OCI-LY3 (cell line): ENCODE results near the gene NEIL1.

Experiments
- H2AFZ ChIP-seq: fragments of 200-600, 300-600 bp; shearing (Covaris generic); 2 replicates; pipeline ENCODE4 v1.6.0; 2014; ENCODE audit warnings: antibody characterized with exemption, low read depth, low read length
- H3K27ac ChIP-seq: fragments of 200-600, 300-600 bp; sonication (generic); 2 replicates; pipeline ENCODE4 v1.5.1; 2014; ENCODE audit warnings: mild to moderate bottlenecking, low read length, moderate library complexity, mixed read lengths
- H3K27me3 ChIP-seq: fragments of 200-600, 300-600 bp; sonication (generic); 2 replicates; pipeline ENCODE4 v1.6.1; 2014; ENCODE audit warnings: low read depth, low read length, mixed read lengths
- H3K36me3 ChIP-seq: fragments of 200-600, 300-600 bp; sonication (generic); replicated peaks from 2 replicates; pipeline ENCODE3; 2014; ENCODE audit warnings: low read depth, low read length, mixed read lengths
- H3K4me1 ChIP-seq: fragments of 300-600, 200-600 bp; sonication (generic); 2 replicates; pipeline ENCODE4 v1.6.1; 2014; ENCODE audit warnings: low read length, mixed read lengths
- H3K4me2 ChIP-seq: fragments of 200-600, 300-600 bp; sonication (generic); 2 replicates; pipeline ENCODE4 v1.6.1; 2014; ENCODE audit warnings: low read length, mixed read lengths
- H3K4me3 ChIP-seq: fragments of 300-600, 200-600 bp; sonication (generic); 2 replicates; pipeline ENCODE4 v1.5.1; 2014; ENCODE audit warnings: antibody characterized with exemption, mild to moderate bottlenecking, low read length, moderate library complexity
- H3K79me2 ChIP-seq: fragments of 300-600, 200-600 bp; shearing (Covaris generic); 2 replicates; pipeline ENCODE4 v1.6.1; 2014; ENCODE audit warnings: mild to moderate bottlenecking, low read length, mixed read lengths
- H3K9ac ChIP-seq: fragments of 300-600, 200-600 bp; shearing (Covaris generic); 2 replicates; pipeline ENCODE4 v1.6.0; 2014; ENCODE audit warnings: mild to moderate bottlenecking, low read length, moderate library complexity
- H3K9me3 ChIP-seq: fragments of 200-600, 300-600 bp; shearing (Covaris generic); 2 replicates; pipeline ENCODE4 v1.6.1; 2014; ENCODE audit warnings: low read length, mixed read lengths; ENCODE audit not compliant: insufficient read depth
- H4K20me1 ChIP-seq: fragments of 200-600, 300-600 bp; sonication (generic); 2 replicates; pipeline ENCODE4 v1.6.1; 2016; ENCODE audit warnings: low read length, mixed read lengths; ENCODE audit not compliant: insufficient read depth
- EZH2phosphoT487 ChIP-seq: fragments of 200-600 bp; shearing (Covaris generic); IDR thresholded peaks from 2 replicates; pipeline ENCODE4 v1.6.1; 2018; ENCODE audit warnings: antibody characterized with exemption, mixed run types, low read depth
- TF ChIP-seq, protein P1 (sequence below): fragments of 200-600, 300-600 bp; sonication (generic); IDR thresholded peaks from 2 replicates; pipeline ENCODE4 v1.5.1; 2014; ENCODE audit warnings: antibody characterized with exemption, low read length, low read depth

NEIL1 gene

GRCh38 chr15:75325922-75326321 is 20.9 kb upstream of the NEIL1 start:
- no peaks in the 10 kb centered on the region for H3K27me3 ChIP-seq
- no peaks in the 10 kb centered on the region for H3K4me1 ChIP-seq
- no peaks in the 10 kb centered on the region for H3K36me3 ChIP-seq
- no peak overlapping the region for H3K4me3 ChIP-seq
- H3K79me2 ChIP-seq = no peaks in the 10 kb centered on the region
- no peak overlapping the region for H2AFZ ChIP-seq
- no peak overlapping the region for H3K4me2 ChIP-seq
- no peak overlapping the region for H3K27ac ChIP-seq
- H4K20me1 ChIP-seq = no peaks in the 10 kb centered on the region
- TF ChIP-seq, protein P1, sequence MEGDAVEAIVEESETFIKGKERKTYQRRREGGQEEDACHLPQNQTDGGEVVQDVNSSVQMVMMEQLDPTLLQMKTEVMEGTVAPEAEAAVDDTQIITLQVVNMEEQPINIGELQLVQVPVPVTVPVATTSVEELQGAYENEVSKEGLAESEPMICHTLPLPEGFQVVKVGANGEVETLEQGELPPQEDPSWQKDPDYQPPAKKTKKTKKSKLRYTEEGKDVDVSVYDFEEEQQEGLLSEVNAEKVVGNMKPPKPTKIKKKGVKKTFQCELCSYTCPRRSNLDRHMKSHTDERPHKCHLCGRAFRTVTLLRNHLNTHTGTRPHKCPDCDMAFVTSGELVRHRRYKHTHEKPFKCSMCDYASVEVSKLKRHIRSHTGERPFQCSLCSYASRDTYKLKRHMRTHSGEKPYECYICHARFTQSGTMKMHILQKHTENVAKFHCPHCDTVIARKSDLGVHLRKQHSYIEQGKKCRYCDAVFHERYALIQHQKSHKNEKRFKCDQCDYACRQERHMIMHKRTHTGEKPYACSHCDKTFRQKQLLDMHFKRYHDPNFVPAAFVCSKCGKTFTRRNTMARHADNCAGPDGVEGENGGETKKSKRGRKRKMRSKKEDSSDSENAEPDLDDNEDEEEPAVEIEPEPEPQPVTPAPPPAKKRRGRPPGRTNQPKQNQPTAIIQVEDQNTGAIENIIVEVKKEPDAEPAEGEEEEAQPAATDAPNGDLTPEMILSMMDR = no peak
- TF ChIP-seq EZH2phosphoT487 = no peak
- H3K9ac ChIP-seq = no peak overlapping the region
- no peaks in the 10 kb centered on the region for H3K9me3 ChIP-seq

DNA sequence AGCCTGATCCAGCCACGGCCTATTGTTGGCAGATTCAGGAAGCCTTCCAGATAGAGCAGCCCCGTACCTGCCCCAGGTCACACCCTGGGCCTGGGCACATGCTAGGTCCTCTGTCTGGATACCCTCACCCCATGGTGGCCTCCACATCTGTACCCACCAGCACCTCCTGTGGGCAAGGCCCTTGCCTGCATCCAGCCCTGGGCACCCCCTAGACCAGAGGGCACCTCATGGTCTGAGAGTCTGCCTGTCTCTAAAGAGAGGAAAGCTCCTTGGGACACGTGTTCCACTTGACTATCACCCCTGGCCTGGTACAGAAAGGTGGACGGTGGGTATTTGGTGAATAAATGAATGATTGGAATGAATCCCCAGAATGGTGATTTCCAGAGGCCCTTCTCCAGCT is 19.8 kb upstream of the NEIL1 start:
- no peaks in the 10 kb centered on the region for H3K4me1 ChIP-seq
- no peaks in the 10 kb centered on the region for H3K9me3 ChIP-seq
- no peak overlapping the region for H3K4me2 ChIP-seq
- no peak overlapping the region for H3K4me3 ChIP-seq
- no peaks in the 10 kb centered on the region for H3K36me3 ChIP-seq
- H3K79me2 ChIP-seq = no peaks in the 10 kb centered on the region
- H3K27ac ChIP-seq = no peak overlapping the region
- H3K27me3 ChIP-seq = no peaks in the 10 kb centered on the region
- H3K9ac ChIP-seq = no peak overlapping the region
- no peak overlapping the region for H2AFZ ChIP-seq
- TF ChIP-seq EZH2phosphoT487 = no peak
- TF ChIP-seq, protein P1 = no peak
- no peaks in the 10 kb centered on the region for H4K20me1 ChIP-seq

GRCh38 chr15:75327491-75327890 is 19.3 kb upstream of the NEIL1 start:
- TF ChIP-seq, protein P1 = no peak
- TF ChIP-seq EZH2phosphoT487 = no peak
- no peaks in the 10 kb centered on the region for H4K20me1 ChIP-seq
- H3K9me3 ChIP-seq = no peaks in the 10 kb centered on the region
- H3K79me2 ChIP-seq = no peaks in the 10 kb centered on the region
- no peak overlapping the region for H2AFZ ChIP-seq
- no peaks in the 10 kb centered on the region for H3K27me3 ChIP-seq
- no peak overlapping the region for H3K4me2 ChIP-seq
- H3K36me3 ChIP-seq = no peaks in the 10 kb centered on the region
- no peak overlapping the region for H3K27ac ChIP-seq
- no peaks in the 10 kb centered on the region for H3K4me1 ChIP-seq
- H3K4me3 ChIP-seq = no peak overlapping the region
- no peak overlapping the region for H3K9ac ChIP-seq

DNA sequence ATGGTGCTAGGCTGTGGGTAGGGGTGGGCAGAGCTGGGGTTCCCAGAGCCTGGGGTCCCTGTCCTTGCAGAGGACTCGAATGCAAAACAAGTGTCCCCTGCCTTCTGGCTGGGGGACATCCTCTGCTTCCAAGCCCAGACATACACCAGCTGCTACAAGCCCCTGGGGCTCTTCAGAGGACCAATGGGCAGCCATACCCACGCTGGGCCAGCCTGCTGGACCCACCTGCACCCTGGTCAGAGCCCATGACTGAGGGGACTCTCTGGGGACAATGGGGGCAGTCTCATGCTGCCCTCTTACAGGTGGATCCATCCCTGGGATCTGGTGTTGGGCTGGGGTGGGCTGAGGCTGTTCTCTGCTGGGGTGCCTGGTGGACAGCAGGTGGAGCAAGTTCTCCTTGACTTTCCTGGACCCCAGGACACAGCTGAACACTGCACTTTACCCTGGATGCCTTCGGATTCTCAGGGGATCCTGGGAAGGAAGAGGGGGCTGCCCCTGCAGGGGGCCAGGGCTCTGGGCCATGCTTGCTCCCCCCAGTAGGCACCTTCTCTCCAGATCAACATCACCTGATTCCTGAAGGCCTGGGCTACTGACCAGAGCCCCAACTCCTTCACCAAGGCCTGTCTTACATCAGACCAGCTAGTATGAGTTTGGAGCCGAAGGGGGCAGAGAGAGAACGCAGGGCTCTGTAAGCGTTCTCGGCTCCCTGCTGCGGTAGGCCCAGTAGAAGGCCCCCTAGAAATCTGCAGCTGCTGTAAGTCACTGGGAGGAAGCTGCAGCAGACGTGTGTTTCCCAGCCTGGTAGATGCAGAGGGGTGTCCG is 18.1 kb upstream of the NEIL1 start:
- Histone ChIP-seq H3K27me3 (no peaks in the 10 kb centered on the region), H3K36me3 (no peaks in the 10 kb centered on the region), H3K79me2 (no peaks in the 10 kb centered on the region), H2AFZ (no peak overlapping the region), H3K4me2 (no peak overlapping the region), H3K9ac (no peak overlapping the region), H3K4me3 (no peak overlapping the region), H3K27ac (no peak overlapping the region), H3K4me1 (no peaks in the 10 kb centered on the region), H3K9me3 (no peaks in the 10 kb centered on the region), H4K20me1 (no peaks in the 10 kb centered on the region)
- TF ChIP-seq, protein P1 = no peak
